Sigmoid colon (tissue), 4 donors: Measurements from ENCODE around the gene KRTAP10-6.

Source experiments
- EP300 ChIP-seq, 4 donors: sonication (generic); formaldehyde crosslinking; IDR thresholded peaks; one replicate each; pipeline ENCODE4 v1.6.1; 2017; ENCODE audit warnings: antibody characterized with exemption in 4 of 4
- POLR2A ChIP-seq, 2 donors: fragments of 450-650 bp; IDR thresholded peaks; one replicate each; pipeline ENCODE4 v1.6.1; 2016; ENCODE audit warnings: antibody characterized with exemption in 2 of 2, mild to moderate bottlenecking in 2 of 2, moderate library complexity in 2 of 2
- POLR2AphosphoS5 ChIP-seq, 4 donors: sonication (generic); formaldehyde crosslinking; IDR thresholded peaks; one replicate each; pipeline ENCODE4 v1.6.1; 2017; ENCODE audit warnings: antibody characterized with exemption in 4 of 4
- TF ChIP-seq, protein P1 (sequence below), 4 experiments: fragments of 450-650 bp in 3 of 4; fragments of 200-600 bp in 1 of 4; IDR thresholded peaks; one replicate each; pipeline ENCODE4 v1.5.1; 2016 to 2019; ENCODE audit warnings: antibody characterized with exemption in 4 of 4, mild to moderate bottlenecking in 3 of 4, moderate library complexity in 2 of 4

DNA sequence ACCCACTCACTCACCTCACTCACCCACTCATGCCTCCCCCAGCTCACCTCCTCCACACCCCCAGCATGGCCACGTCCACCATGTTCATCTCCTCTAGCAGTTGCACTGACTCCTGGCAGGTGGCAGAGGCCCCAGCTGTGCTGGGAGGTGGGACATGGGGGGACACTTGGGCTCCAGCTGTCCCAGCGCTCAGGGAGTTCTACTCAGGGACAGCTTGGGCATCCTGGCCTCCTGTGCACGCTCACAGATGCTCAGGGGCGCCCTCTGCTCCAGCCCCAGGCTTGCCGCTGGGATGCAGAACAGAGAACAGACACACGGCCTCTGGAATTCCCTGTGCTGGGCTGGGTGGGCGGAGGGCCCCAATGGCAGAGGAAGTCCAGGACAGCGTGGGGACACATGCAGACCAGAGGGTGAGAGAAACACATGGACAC, 24.8 kb upstream of the KRTAP10-6 start:
- TF ChIP-seq, protein P1, sequence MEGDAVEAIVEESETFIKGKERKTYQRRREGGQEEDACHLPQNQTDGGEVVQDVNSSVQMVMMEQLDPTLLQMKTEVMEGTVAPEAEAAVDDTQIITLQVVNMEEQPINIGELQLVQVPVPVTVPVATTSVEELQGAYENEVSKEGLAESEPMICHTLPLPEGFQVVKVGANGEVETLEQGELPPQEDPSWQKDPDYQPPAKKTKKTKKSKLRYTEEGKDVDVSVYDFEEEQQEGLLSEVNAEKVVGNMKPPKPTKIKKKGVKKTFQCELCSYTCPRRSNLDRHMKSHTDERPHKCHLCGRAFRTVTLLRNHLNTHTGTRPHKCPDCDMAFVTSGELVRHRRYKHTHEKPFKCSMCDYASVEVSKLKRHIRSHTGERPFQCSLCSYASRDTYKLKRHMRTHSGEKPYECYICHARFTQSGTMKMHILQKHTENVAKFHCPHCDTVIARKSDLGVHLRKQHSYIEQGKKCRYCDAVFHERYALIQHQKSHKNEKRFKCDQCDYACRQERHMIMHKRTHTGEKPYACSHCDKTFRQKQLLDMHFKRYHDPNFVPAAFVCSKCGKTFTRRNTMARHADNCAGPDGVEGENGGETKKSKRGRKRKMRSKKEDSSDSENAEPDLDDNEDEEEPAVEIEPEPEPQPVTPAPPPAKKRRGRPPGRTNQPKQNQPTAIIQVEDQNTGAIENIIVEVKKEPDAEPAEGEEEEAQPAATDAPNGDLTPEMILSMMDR (IDR thresholded peaks at IDR 0.05): no peak
- TF ChIP-seq POLR2A (IDR thresholded peaks at IDR 0.05) (no peak), EP300 (IDR thresholded peaks at IDR 0.05) (no peak), POLR2AphosphoS5 (IDR thresholded peaks at IDR 0.05) (no peak)
